Measurements from ENCODE around the gene GNG2.
A peak's percentile ranks its signal among the peaks of the same experiment; 100 is the strongest.

Gene GNG2

GRCh38 chr14:51847489-51847796 is 13.0 kb upstream of the GNG2 start:
- Histone ChIP-seq H4K20me1 (ENCODE audit: insufficient read depth, low read length) (no peaks in the 10 kb centered on the region), H3K36me3 (replicated peaks; ENCODE audit: insufficient read depth, low read length) (no peaks in the 10 kb centered on the region), H3F3A (ENCODE audit: insufficient read depth, low read length) (no peaks in the 10 kb centered on the region), H3K9me2 (replicated peaks; ENCODE audit: insufficient read depth, low read length) (no peaks in the 10 kb centered on the region), H3K4me2 (ENCODE audit: low read depth, low read length) (peak overlapping the region; percentile 73; the same call in 1 of the 2 replicates), H3K4me3 (ENCODE audit: low read length) (peak overlapping the region; percentile 69), H2AFZ (ENCODE audit: low read length) (peak overlapping the region; percentile 42), H3K9me3 (replicated peaks; ENCODE audit: insufficient read depth, low read length) (no peaks in the 10 kb centered on the region), H3K9ac (ENCODE audit: low read length) (peak overlapping the region; percentile 79; the same call in 1 of the 2 replicates), H3K27ac (ENCODE audit: low read length) (peak overlapping the region; percentile 93), H3K4me1 (ENCODE audit: low read length) (peaks cover 3% of the 10 kb centered on the region; the same call in 1 of the 2 replicates), H3K79me2 (ENCODE audit: low read length) (no peaks in the 10 kb centered on the region), H3K27me3 (replicated peaks; ENCODE audit: insufficient read depth, low read length) (no peaks in the 10 kb centered on the region)
- TF ChIP-seq CTCF (IDR thresholded peaks at IDR 0.05; ENCODE audit: low read length) (no peak), EZH2 (optimal IDR thresholded peaks at IDR 0.05; ENCODE audit: low read depth, low read length) (no peak), EZH2phosphoT487 (IDR thresholded peaks at IDR 0.05; ENCODE audit: low read length) (no peak)
- no peak for DNase-seq

- H3K9ac ChIP-seq (ENCODE audit: low read length): no peak overlapping the region
- TF ChIP-seq EZH2phosphoT487 (IDR thresholded peaks at IDR 0.05; ENCODE audit: low read length) (no peak), CTCF (IDR thresholded peaks at IDR 0.05; ENCODE audit: low read length) (no peak), EZH2 (optimal IDR thresholded peaks at IDR 0.05; ENCODE audit: low read depth, low read length) (no peak)
- H3K9me2 ChIP-seq (replicated peaks; ENCODE audit: insufficient read depth, low read length): no peaks in the 10 kb centered on the region
- H3F3A ChIP-seq (ENCODE audit: insufficient read depth, low read length): no peaks in the 10 kb centered on the region
- no peak overlapping the region for H2AFZ ChIP-seq (ENCODE audit: low read length)
- H3K9me3 ChIP-seq (replicated peaks; ENCODE audit: insufficient read depth, low read length): no peaks in the 10 kb centered on the region
- H4K20me1 ChIP-seq (ENCODE audit: insufficient read depth, low read length): no peaks in the 10 kb centered on the region
- DNase-seq: no peak
- no peak overlapping the region for H3K4me3 ChIP-seq (ENCODE audit: low read length)
- H3K36me3 ChIP-seq (replicated peaks; ENCODE audit: insufficient read depth, low read length): no peaks in the 10 kb centered on the region
- peaks cover 3% of the 10 kb centered on the region; the same call in 1 of the 2 replicates for H3K4me1 ChIP-seq (ENCODE audit: low read length)
- no peak overlapping the region for H3K27ac ChIP-seq (ENCODE audit: low read length)
- H3K27me3 ChIP-seq (replicated peaks; ENCODE audit: insufficient read depth, low read length): no peaks in the 10 kb centered on the region
- H3K4me2 ChIP-seq (ENCODE audit: low read depth, low read length): no peak overlapping the region
- no peaks in the 10 kb centered on the region for H3K79me2 ChIP-seq (ENCODE audit: low read length)
Observed at GRCh38 chr14:51848120-51848519, 12.3 kb upstream of the GNG2 start.

GRCh38 chr14:51849097-51849496 is 11.3 kb upstream of the GNG2 start:
- no peaks in the 10 kb centered on the region for H3K36me3 ChIP-seq (replicated peaks; ENCODE audit: insufficient read depth, low read length)
- H3K9me3 ChIP-seq (replicated peaks; ENCODE audit: insufficient read depth, low read length): no peaks in the 10 kb centered on the region
- H2AFZ ChIP-seq (ENCODE audit: low read length): no peak overlapping the region
- no peak for DNase-seq
- H3K4me2 ChIP-seq (ENCODE audit: low read depth, low read length): no peak overlapping the region
- TF ChIP-seq EZH2phosphoT487 (IDR thresholded peaks at IDR 0.05; ENCODE audit: low read length) (no peak), CTCF (IDR thresholded peaks at IDR 0.05; ENCODE audit: low read length) (no peak), EZH2 (optimal IDR thresholded peaks at IDR 0.05; ENCODE audit: low read depth, low read length) (no peak)
- no peaks in the 10 kb centered on the region for H3K9me2 ChIP-seq (replicated peaks; ENCODE audit: insufficient read depth, low read length)
- no peaks in the 10 kb centered on the region for H3K79me2 ChIP-seq (ENCODE audit: low read length)
- H3K4me1 ChIP-seq (ENCODE audit: low read length): peaks cover 3% of the 10 kb centered on the region; the same call in 1 of the 2 replicates
- no peaks in the 10 kb centered on the region for H4K20me1 ChIP-seq (ENCODE audit: insufficient read depth, low read length)
- no peaks in the 10 kb centered on the region for H3K27me3 ChIP-seq (replicated peaks; ENCODE audit: insufficient read depth, low read length)
- H3K4me3 ChIP-seq (ENCODE audit: low read length): no peak overlapping the region
- H3K27ac ChIP-seq (ENCODE audit: low read length): no peak overlapping the region
- H3F3A ChIP-seq (ENCODE audit: insufficient read depth, low read length): no peaks in the 10 kb centered on the region
- H3K9ac ChIP-seq (ENCODE audit: low read length): no peak overlapping the region

All from MM.1S (cell line).